HG03196 (cell line): ENCODE results near the gene EID2B.

Experiments used
- ATAC-seq: cut with Tn5 transposase; IDR thresholded peaks from one replicate; pipeline ENCODE4 v1.9.1; 2021; ENCODE audit not compliant: unreplicated experiment

The EID2B gene, protein sequence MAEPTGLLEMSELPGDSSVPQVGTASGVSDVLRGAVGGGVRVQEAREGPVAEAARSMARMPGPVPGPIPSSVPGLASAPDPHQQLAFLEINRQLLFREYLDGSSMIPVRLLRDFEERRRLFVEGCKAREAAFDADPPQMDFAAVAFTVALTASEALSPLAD

DNA sequence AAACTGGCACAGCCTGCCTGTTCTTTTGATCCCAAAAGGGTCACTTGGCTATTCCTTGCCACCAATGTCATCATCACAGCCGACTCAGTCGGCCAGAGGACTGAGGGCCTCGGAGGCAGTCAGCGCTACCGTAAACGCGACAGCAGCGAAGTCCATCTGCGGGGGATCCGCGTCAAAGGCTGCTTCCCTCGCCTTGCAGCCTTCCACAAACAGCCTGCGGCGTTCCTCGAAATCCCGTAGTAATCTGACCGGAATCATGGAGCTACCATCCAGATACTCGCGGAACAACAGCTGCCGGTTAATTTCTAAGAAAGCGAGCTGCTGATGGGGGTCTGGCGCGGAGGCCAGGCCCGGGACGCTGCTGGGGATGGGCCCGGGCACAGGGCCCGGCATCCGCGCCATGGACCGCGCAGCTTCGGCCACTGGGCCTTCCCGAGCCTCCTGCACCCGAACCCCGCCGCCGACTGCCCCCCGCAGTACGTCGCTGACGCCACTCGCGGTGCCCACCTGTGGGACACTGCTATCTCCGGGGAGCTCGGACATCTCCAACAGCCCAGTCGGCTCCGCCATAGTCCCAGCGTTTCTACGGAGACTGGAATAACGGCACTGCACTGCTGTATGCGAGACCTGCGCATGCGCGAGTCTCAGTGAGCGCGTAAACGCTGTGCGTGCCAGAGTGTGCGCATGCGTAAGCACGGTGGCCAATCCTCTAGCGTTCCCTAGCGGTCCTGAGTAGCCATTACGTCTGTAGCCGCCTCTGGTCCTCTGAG, at the start of gene EID2B:
TSS of gene EID2B (minus strand) at position 620 of the 770 bp plus-strand sequence. CDS start at position 570, 50 bp downstream.
- peak; percentile 86 for ATAC-seq

DNA sequence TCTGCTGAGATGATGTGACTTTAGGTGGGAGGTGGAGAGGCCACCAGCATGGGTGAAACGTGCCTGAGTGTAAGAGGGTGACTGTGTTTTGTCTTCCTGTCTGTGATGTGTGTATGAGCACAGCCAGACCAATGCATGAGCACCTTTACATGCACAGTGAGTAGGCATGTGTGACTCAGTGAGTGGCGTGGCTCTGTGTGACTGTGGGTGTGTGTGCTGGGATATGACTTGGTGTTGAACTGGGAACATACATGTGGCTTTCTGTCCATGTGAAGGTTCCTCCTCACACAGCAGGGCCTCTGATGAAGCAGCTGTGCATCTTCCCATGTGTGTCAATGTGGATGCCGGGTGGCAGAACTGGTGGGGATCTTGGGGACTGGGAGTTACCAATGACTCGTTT, 49.8 kb upstream of the EID2B start:
- no peak for ATAC-seq

DNA sequence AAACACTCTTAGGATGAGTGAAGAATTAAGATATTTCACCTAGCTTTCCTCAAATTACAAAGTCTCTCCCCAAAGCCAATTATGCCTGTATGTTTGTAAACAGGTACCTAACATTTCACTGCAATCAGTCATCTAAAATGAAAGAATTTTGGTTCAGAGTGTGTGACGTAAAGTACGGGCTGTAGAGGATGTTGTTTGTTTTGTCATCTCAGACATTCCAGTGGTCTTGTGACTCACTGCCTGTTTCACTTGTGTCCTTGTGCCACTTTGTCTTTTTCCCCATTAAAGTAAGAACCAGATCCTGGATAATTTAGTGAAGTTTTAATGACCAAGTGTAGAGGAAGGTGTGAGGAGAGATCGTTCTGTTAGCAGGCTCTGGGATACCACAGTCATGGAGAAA, 36.0 kb upstream of the EID2B start:
- ATAC-seq: no peak

- no peak for ATAC-seq
Measured at GRCh38 chr19:39566064-39566463, 33.4 kb upstream of the EID2B start.

DNA sequence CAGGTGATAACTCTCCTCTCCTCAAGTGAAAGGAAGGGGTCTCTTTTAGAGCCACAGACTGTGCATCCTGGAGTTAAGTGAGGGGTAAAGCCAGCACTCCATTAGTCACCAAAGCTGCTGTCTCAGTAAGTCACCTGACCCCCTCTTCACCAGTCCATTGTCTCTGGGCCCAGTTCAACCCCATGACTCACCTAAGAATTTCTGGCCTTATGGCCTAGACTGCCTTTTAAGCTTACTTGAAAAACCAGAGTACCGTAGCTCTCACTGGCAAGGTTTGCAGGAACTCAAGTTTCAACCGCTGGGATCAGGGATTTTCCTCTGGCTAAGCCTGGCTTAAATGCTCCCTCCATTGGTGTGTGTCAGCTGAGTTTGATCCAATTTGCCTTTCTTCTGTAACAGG, 30.8 kb upstream of the EID2B start:
- ATAC-seq: no peak

GRCh38 chr19:39558624-39559117, 26.0 kb upstream of the EID2B start:
- ATAC-seq: no peak

DNA sequence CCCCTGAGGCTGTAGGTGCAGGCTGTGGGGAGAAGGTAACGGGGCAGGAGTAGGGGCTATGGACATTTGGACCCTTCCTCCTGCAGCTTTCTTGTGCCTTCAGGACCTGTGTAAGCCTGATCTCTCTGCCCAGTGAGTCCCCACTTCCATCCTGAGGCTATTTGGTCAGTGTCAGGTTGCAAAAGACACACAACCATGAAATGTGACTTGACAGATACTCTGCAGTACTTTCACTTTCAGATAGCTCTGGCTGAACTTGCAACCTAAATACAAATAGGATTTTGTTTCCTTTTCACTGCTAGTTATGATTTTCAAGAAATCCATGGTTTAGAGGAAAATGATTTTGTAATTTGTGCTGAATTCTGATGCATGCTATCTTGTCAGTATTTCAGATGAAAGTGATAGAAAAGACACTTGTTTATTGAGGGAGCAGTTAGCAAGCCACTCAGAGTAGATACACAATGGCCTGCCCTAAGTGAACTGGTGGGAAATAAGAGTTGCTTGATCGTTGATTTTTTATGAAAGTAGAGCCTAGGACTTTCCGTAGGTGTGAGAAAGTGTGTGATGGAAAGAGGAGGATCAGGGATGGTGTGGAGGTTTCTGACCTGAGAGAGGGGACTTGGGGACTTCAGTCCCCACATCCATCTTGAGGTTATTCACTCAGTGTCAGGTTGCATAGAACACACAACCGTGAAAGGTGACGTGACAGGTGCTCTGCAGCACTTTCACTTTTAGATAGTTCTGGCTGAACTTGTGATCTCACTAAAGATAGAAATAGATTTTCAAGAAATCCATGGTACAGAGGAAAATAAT, 25.4 kb upstream of the EID2B start:
- ATAC-seq: peak; percentile 55

GRCh38 chr19:39555883-39556282, 23.2 kb upstream of the EID2B start:
- ATAC-seq: no peak

DNA sequence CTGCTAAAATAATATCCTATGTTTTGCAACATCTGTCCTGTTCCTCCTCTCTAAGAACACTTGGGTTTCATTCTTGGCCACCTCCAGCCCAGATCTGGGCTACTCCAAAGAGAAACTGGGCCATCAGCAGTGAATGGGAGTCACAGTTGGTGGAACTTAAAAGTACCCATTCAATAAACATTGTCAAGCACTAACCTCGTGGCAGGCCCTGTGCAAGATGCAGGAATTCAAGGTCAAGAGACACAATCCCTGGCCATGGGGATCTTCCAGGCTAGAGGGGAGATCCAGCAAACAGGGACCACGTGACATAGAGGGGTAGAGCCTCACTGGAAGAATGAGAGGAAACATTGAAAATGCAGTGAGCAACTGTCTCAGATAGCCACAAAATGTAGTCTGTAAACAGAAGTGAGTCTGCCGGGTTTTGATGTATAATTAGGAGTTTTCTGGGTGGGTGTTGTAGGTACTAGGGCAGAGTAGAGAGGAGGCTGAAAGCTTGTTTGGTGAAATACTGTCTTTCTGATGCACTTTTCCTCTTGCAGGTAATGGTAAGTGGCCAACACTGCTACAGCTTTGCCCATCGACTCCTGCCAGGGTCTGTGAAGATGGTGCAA, 22.2 kb upstream of the EID2B start:
- no peak for ATAC-seq

- no peak for ATAC-seq
Measured at GRCh38 chr19:39553082-39553652, 20.5 kb upstream of the EID2B start.

GRCh38 chr19:39550197-39550596, 17.5 kb upstream of the EID2B start:
- no peak for ATAC-seq

- ATAC-seq: no peak
Measured at GRCh38 chr19:39546599-39546998, 13.9 kb upstream of the EID2B start.

DNA sequence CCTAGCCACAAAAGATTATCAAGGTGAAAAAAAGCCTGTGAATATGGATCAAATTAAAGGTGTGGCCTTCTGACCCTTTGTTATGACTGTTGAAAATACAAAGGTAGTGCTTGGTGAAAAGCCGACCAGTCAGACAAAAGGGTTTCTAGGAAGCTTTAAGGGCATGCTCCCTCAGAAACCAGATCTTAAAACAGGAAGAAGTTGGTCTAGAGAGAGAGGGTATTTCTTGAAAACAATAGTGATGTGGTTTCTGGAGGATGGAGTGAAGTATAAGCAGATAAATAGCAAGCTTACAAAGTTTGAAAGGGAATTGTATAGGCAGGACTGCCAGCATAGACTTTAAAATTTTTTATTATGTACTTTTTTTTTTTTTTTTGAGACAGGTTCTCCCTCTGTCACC, 12.3 kb upstream of the EID2B start:
- ATAC-seq: no peak

- no peak for ATAC-seq
Measured at GRCh38 chr19:39544226-39544903, 11.7 kb upstream of the EID2B start.

DNA sequence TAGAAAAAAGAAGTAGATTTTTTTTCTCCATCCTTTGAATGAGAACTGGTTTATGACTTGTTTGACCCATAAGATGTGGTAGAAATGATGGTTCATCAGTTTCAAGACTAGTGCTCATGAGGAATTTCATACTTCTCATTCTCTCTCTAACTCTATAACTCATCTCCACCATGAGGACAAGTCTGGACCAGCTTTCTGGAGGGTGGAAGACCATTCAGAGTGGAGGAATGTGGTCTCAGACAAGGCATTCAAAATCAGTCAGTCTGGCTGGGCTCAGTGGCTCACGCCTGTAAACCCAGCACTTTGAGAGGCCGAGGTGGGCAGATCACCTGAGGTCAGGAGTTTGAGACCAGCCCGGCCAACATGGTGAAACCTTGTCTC, 10.8 kb upstream of the EID2B start:
- no peak for ATAC-seq

DNA sequence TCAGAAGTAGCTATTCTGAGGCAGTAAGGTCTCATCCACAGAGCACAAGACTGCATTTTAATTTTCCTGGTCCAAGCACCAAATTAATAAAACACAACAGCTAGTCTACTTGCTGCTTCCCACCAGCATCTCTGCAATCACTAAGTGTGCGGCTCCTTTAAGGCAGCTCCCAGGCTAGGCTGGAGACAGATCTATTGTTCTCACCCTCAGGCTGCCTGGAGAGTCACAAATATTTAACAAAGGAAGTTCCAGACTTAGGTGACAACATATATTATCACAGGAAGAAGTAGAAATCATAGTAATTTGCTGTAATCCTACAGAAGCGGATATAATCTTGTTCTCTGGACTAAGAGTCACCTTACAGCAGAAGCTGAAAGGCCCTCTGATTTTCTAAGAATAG, 9.6 kb upstream of the EID2B start:
- ATAC-seq: no peak

GRCh38 chr19:39540333-39540673, 7.7 kb upstream of the EID2B start:
- no peak for ATAC-seq

DNA sequence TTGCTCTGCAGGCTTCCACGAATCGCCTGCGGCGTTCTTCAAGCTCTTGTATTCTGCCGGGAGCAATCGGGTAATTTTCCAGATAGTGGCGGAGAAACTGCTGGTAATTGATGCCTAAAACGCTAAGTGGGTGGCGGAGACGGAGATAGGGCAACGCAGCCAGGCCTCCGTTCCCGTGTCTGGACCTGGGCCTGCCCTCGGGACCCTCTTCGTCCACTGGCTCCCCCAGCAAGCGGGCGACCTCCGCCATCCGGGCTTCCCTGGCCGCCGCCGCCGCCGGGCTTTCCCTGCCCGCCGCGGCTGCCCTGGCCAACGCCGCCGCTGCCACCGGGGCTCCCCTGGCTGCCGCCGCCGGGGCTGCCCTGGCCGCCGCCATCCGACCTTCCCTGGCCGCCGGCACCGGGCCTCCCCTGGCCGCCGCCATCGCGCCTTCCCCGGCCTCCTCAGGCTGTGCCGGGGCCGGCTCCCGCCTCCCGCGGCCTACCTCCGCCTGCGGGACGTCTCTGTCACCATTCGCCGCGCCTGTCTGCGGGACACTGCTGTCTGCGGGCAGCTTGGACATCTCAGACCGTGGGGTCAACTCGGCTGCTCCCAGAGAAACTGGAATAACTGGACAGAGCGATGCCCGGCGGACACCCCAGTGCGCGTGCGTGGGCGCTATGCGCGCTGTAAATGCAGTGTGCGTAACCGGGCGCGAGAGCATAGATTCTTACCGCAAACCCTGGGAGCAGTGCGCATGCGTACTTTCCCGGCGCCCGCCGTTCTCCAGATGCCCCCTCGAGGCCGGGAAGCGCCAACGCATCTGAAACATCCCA, 7.1 kb upstream of the EID2B start, which contains the start of gene EID2:
TSS of gene EID2 (minus strand) at position 644 of the 815 bp plus-strand sequence. CDS start at position 562, 82 bp downstream.
- peak; percentile 77 for ATAC-seq

GRCh38 chr19:39539165-39539517, 6.5 kb upstream of the EID2B start:
- ATAC-seq: no peak

DNA sequence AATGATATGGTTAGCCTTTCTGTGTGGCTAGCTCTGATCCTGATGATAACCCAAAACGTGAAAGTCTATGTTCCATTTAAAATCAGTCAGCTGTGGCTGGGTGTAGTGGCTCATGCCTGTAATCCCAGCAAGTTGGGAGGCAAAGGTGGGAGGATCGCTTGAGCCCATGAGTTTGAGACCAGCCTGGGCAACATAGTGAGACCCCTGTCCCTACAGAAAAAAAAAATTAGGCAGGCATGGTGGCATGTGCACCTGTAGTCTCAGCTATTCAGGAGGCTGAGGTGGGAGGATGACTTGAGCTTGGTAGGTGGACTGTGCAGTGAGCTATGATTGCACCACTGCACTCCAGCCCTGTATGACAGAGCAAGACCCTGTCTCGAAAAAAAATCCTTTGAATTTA, 1.1 kb upstream of the EID2B start:
- ATAC-seq: no peak
